ENCODE data around the gene LRP2BP.

DNA sequence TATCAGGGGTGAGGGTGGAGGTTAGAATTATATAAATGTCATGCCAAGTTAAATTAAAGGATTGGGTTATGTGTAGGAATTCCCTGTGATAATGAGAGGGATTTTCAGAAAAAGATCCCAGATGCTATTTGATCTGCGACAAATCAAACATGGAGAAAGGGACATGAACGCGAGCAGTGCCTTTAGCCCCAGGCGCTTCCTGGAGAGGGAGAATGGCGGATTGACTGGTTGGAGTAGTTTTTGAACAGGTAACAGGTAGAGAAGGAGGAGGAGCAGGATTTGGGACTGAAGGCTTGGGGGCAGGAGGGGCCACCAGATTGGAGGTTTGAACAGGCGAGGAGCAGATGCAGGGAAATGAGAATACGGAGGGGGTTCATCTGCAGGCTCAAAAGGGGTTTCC is 67.1 kb downstream of the LRP2BP start:
- TF ChIP-seq CTCF (IDR thresholded peaks at IDR 0.05) (no peak), EP300 (IDR thresholded peaks at IDR 0.05) (no peak), POLR2A (IDR thresholded peaks at IDR 0.05) (no peak)
